H1 (cell line): Measurements from ENCODE around the gene SND1. TPM values are rescaled to one million over a fixed set of nuclear protein-coding genes. Genes with fewer than 3 reads are reported as not detected.

Source experiments
- CTCF ChIA-PET: fragments of 300-600 bp; sonication (Branson Sonifier 250); formaldehyde crosslinking; loops from one replicate; lab custom pipeline; 2021; ENCODE audit not compliant: partially characterized antibody; lab: Charles Lee
- POLR2A ChIA-PET: fragments of 300-600 bp; sonication (Branson Sonifier 250); formaldehyde crosslinking; loops from one replicate; lab custom pipeline; 2021; ENCODE audit warnings: inconsistent platforms; ENCODE audit not compliant: partially characterized antibody; lab: Charles Lee
- DNase-seq, 2 experiments: peaks; one replicate each; pipeline versions ENCODE4 v3.0.0 to v3.0.0-alpha.2; 2010 to 2022; ENCODE audit warnings: low spot score in 2 of 2, low read depth in 1 of 2, mixed read lengths in 1 of 2
- FAIRE-seq: peaks from 2 replicates; lab custom pipeline; 2011; peaks lifted over from hg19 to GRCh38; lab: Jason Lieb, UNC
- H2AFZ ChIP-seq: 2 replicates; pipeline ENCODE4 v1.8.1; 2012; ENCODE audit warnings: low read length, inconsistent platforms
- H2AK5ac ChIP-seq: 2 replicates; pipeline ENCODE4 v1.6.1; 2013; ENCODE audit warnings: low read depth, low read length
- H2BK120ac ChIP-seq: replicated peaks from 2 replicates; pipeline ENCODE3; 2013; ENCODE audit warnings: low read depth, low read length, inconsistent platforms
- H2BK12ac ChIP-seq: 2 replicates; pipeline ENCODE4 v1.6.1; 2013; ENCODE audit warnings: low read depth, low read length
- H2BK15ac ChIP-seq: 2 replicates; pipeline ENCODE4 v1.6.1; 2013; ENCODE audit warnings: low read length
- H2BK20ac ChIP-seq: 2 replicates; pipeline ENCODE4 v1.6.1; 2013; ENCODE audit warnings: low read length
- H2BK5ac ChIP-seq: 2 replicates; pipeline ENCODE4 v1.6.1; 2013; ENCODE audit warnings: low read depth, low read length
- H3K14ac ChIP-seq: 2 replicates; pipeline ENCODE4 v1.6.1; 2013; ENCODE audit warnings: inconsistent platforms; ENCODE audit not compliant: insufficient read length
- H3K18ac ChIP-seq: 2 replicates; pipeline ENCODE4 v1.6.1; 2013; ENCODE audit warnings: low read length; ENCODE audit errors: extremely low read depth
- H3K23ac ChIP-seq: 2 replicates; pipeline ENCODE4 v1.6.1; 2013; ENCODE audit warnings: inconsistent platforms; ENCODE audit not compliant: insufficient read length
- H3K23me2 ChIP-seq: 2 replicates; pipeline ENCODE4 v1.6.1; 2013; ENCODE audit warnings: low read depth, low read length
- H3K27ac ChIP-seq: 2 replicates; pipeline ENCODE4 v1.6.1; 2011; ENCODE audit warnings: low read depth, low read length, inconsistent platforms
- H3K27me3 ChIP-seq, 4 experiments: replicated peaks in 1 of 4; 1 replicate in 1 of 4; 2 replicates in 3 of 4; pipeline versions ENCODE4 v1.6.1 to v1.8.1; 2011 to 2013; ENCODE audit warnings: low read length in 3 of 4, mild to moderate bottlenecking in 3 of 4, inconsistent platforms in 2 of 4, mixed read lengths in 2 of 4, moderate library complexity in 1 of 4; ENCODE audit not compliant: control insufficient read depth in 3 of 4, insufficient read depth in 3 of 4; ENCODE audit errors: extremely low read depth in 1 of 4
- H3K36me3 ChIP-seq, 4 experiments: 2 replicates each; pipeline versions ENCODE4 v1.6.1 to v1.8.1; 2011 to 2013; ENCODE audit warnings: mild to moderate bottlenecking in 4 of 4, low read length in 3 of 4, moderate library complexity in 2 of 4, control low read depth in 1 of 4, inconsistent platforms in 1 of 4; ENCODE audit not compliant: insufficient read depth in 4 of 4, control insufficient read depth in 2 of 4
- H3K4ac ChIP-seq: replicated peaks from 2 replicates; pipeline ENCODE3; 2013; ENCODE audit warnings: low read length, low read depth, mixed read lengths, inconsistent platforms; ENCODE audit not compliant: insufficient read length
- H3K4me1 ChIP-seq, 4 experiments: replicated peaks in 1 of 4; 1 replicate in 1 of 4; 2 replicates in 3 of 4; pipeline versions ENCODE4 v1.6.1 to v1.8.1; 2011 to 2013; ENCODE audit warnings: low read length in 3 of 4, inconsistent platforms in 2 of 4, mixed read lengths in 1 of 4; ENCODE audit not compliant: insufficient read depth in 4 of 4, control insufficient read depth in 3 of 4
- H3K4me2 ChIP-seq, 2 experiments: 2 replicates each; pipeline versions ENCODE4 v1.6.1 to v1.8.1; 2011 to 2013; ENCODE audit warnings: low read depth in 2 of 2, low read length in 2 of 2, control low read depth in 1 of 2, inconsistent platforms in 1 of 2, mild to moderate bottlenecking in 1 of 2; ENCODE audit not compliant: insufficient read depth in 1 of 2
- H3K4me3 ChIP-seq, 4 experiments: fragments of 200-600, 300-600 bp in 1 of 4; sonication (generic), shearing (Covaris generic), sonication (Bioruptor Twin) in 1 of 4; 2 replicates each; pipeline versions ENCODE4 v1.5.1 to v1.8.1; 2011 to 2016; ENCODE audit warnings: low read length in 4 of 4, low read depth in 3 of 4, control low read depth in 2 of 4, inconsistent platforms in 2 of 4, mild to moderate bottlenecking in 2 of 4, mixed read lengths in 1 of 4, moderate library complexity in 1 of 4; ENCODE audit not compliant: insufficient read depth in 2 of 4; ENCODE audit errors: extremely low read depth in 1 of 4
- H3K56ac ChIP-seq: replicated peaks from 2 replicates; pipeline ENCODE3; 2013; ENCODE audit warnings: low read depth, mild to moderate bottlenecking, mixed read lengths, low read length, inconsistent platforms; ENCODE audit not compliant: insufficient read length
- H3K79me1 ChIP-seq: 2 replicates; pipeline ENCODE4 v1.6.1; 2013; ENCODE audit warnings: low read depth, low read length, control low read depth
- H3K79me2 ChIP-seq, 2 experiments: 2 replicates each; pipeline versions ENCODE4 v1.6.1 to v1.8.1; 2012 to 2013; ENCODE audit warnings: low read length in 2 of 2, mild to moderate bottlenecking in 2 of 2, inconsistent platforms in 1 of 2; ENCODE audit not compliant: insufficient read depth in 2 of 2, control insufficient read depth in 1 of 2
- H3K9ac ChIP-seq, 4 experiments: replicated peaks in 1 of 4; 1 replicate in 1 of 4; 2 replicates in 3 of 4; pipeline versions ENCODE4 v1.6.1 to v1.8.1; 2011 to 2013; ENCODE audit warnings: low read depth in 3 of 4, low read length in 3 of 4, control low read depth in 2 of 4, mild to moderate bottlenecking in 2 of 4, moderate library complexity in 2 of 4, inconsistent platforms in 1 of 4; ENCODE audit errors: extremely low read depth in 1 of 4
- H3K9me3 ChIP-seq, 2 experiments: 2 replicates each; pipeline versions ENCODE4 v1.6.1 to v1.8.1; 2012 to 2013; ENCODE audit warnings: mild to moderate bottlenecking in 2 of 2, moderate library complexity in 2 of 2, control low read depth in 1 of 2, inconsistent platforms in 1 of 2, low read depth in 1 of 2, low read length in 1 of 2, mixed read lengths in 1 of 2; ENCODE audit not compliant: insufficient read depth in 2 of 2
- H4K20me1 ChIP-seq, 2 experiments: replicated peaks in 1 of 2; 2 replicates each; pipeline versions ENCODE3 to v1.8.1; 2011 to 2013; ENCODE audit warnings: inconsistent platforms in 2 of 2, low read length in 2 of 2, mild to moderate bottlenecking in 1 of 2; ENCODE audit not compliant: insufficient read depth in 2 of 2, control insufficient read depth in 1 of 2
- H4K5ac ChIP-seq: 2 replicates; pipeline ENCODE4 v1.6.1; 2013; ENCODE audit warnings: low read length, low read depth, mixed read lengths, inconsistent platforms; ENCODE audit not compliant: insufficient read length
- H4K8ac ChIP-seq: 2 replicates; pipeline ENCODE4 v1.8.0; 2013; ENCODE audit warnings: mild to moderate bottlenecking, moderate library complexity, low read length, inconsistent platforms; ENCODE audit not compliant: insufficient read depth; ENCODE audit errors: extremely low read depth
- H4K91ac ChIP-seq: replicated peaks from 2 replicates; pipeline ENCODE3; 2013; ENCODE audit warnings: low read length, mixed read lengths, inconsistent platforms; ENCODE audit not compliant: insufficient read length
- JUN ChIP-seq: IDR thresholded peaks from 2 replicates; pipeline ENCODE4 v1.6.1; 2011; ENCODE audit warnings: low read depth, mild to moderate bottlenecking, improper control_type of control experiment, low read length
- MAFK ChIP-seq: IDR thresholded peaks from 2 replicates; pipeline ENCODE4 v1.6.1; 2012; ENCODE audit warnings: low read depth, mild to moderate bottlenecking, improper control_type of control experiment, low read length
- WGBS, 2 experiments: shearing (Covaris generic) in 1 of 2; methylation state at CpG; one replicate each; pipeline versions ENCODE4 v1.1.6 to v1.1.7; 2013 to 2015; ENCODE audit warnings: low lambda C conversion rate in 2 of 2, mixed read lengths in 2 of 2, inconsistent platforms in 1 of 2, low coverage in 1 of 2, missing lambda C conversion rate in 1 of 2; ENCODE audit not compliant: insufficient replicate concordance in 2 of 2, insufficient coverage in 1 of 2, insufficient read length in 1 of 2; ENCODE audit errors: extremely low coverage in 1 of 2, missing lambda C conversion rate in 1 of 2; 5-methylcytosine and 5-hydroxymethylcytosine counted together
- polyA plus RNA-seq, 7 experiments: library from polyadenylated mRNA; depleted of rRNA in 3 of 7; stranded (reverse) in 5 of 7; unstranded in 2 of 7; fragments of >200 nt in 5 of 7; fragments of 200-250 nt in 2 of 7; gene quantifications; 1 replicate in 5 of 7; 2 replicates in 1 of 7; 4 replicates in 1 of 7; pipeline versions ENCODE4 v1.2.1 to v1.2.3, GENCODE V29; 2011 to 2013; ENCODE audit warnings: missing spikeins in 2 of 7, mixed read lengths in 2 of 7
- total RNA-seq: library from RNA; stranded (reverse); fragmentation: NEBNext Ultra II Directional; extraction: Animal tissue kit (Norgen Biotek cat#: 25700); gene quantifications from 2 replicates; pipeline ENCODE4 v1.2.1, GENCODE V29; 2021

Gene SND1
- total and polyA plus RNA-seq, 2 of the 8 experiments (the other 6 are each of a cell fraction or from before 2014, with no cell fraction given), result 122 to 290 TPM

GRCh38 chr7:127865466-127865865 lies 213.5 kb downstream of the SND1 start:
- Histone ChIP-seq H4K8ac (no peak overlapping the region), H3K27ac (no peak overlapping the region), H2BK15ac (no peak overlapping the region), H3K36me3 (no peaks in the 10 kb centered on the region), H3K23ac (no peak overlapping the region), H3K9ac (no peak overlapping the region), H2BK120ac (no peak overlapping the region), H3K14ac (no peak overlapping the region), H3K79me1 (no peaks in the 10 kb centered on the region), H3K4me1 (peaks cover 0 to 5% (median 2%) of the 10 kb centered on the region in 4 experiments; a peak in 3 of 7 replicates), H3K4me2 (no peak overlapping the region), H4K5ac (no peak overlapping the region), H2BK5ac (no peak overlapping the region), H3K23me2 (no peaks in the 10 kb centered on the region), H2BK12ac (no peak overlapping the region), H2BK20ac (no peak overlapping the region), H3K18ac (no peak overlapping the region), H4K91ac (no peak overlapping the region), H3K27me3 (no peaks in the 10 kb centered on the region), H3K4me3 (no peak overlapping the region), H3K79me2 (peaks cover 0 to 3% of the 10 kb centered on the region in 2 experiments; a peak in 1 of 4 replicates), H3K56ac (no peak overlapping the region), H4K20me1 (no peaks in the 10 kb centered on the region), H2AK5ac (no peak overlapping the region; the same call in 1 of the 2 replicates), H3K4ac (no peak overlapping the region), H2AFZ (no peak overlapping the region), H3K9me3 (no peaks in the 10 kb centered on the region)
- FAIRE-seq (no peak), DNase-seq (no peak)
- ChIA-PET POLR2A (interaction anchor here (1.2 to 1.4 kb wide), 2 partner anchors 10 to 12 kb away, joined by 3 read pairs; no protein-coding TSS in a partner anchor), CTCF (interaction anchor here (1.0 to 1.3 kb wide), 3 partner anchors 13 to 154 kb away, joined by 4 to 5 read pairs (median 4); no protein-coding TSS in a partner anchor)
- 88% methylated on average over 1 of the region's 1 CpG; no CpG with 5 or more reads in 1 of the 2 experiments for WGBS, 2 experiments
- TF ChIP-seq JUN, result no peak
- TF ChIP-seq MAFK, result no peak
